ENCODE measurements around the gene HES6. TPM values are rescaled to one million over a fixed set of nuclear protein-coding genes. Genes with fewer than 3 reads are reported as not detected.

HES6 gene
- total RNA-seq, 4 donors from 2014 or later = 5.3 to 9.1 (median 5.6) TPM

- TF ChIP-seq CTCF (IDR thresholded peaks at IDR 0.05) = no peak
- ATAC-seq (ENCODE audit: low FRiP score) (no peak), DNase-seq (ENCODE audit: low spot score) (no peak)
Measured at GRCh38 chr2:238244151-238244550, 4.3 kb upstream of the HES6 start.

- no peak for TF ChIP-seq CTCF (IDR thresholded peaks at IDR 0.05)
- ATAC-seq (ENCODE audit: low FRiP score) = no peak
- DNase-seq (ENCODE audit: low spot score) = no peak
Measured at GRCh38 chr2:238243496-238244076, 3.7 kb upstream of the HES6 start.

GRCh38 chr2:238242731-238243495, 3.1 kb upstream of the HES6 start:
- no peak for ATAC-seq (ENCODE audit: low FRiP score)
- TF ChIP-seq CTCF (IDR thresholded peaks at IDR 0.05) = no peak
- DNase-seq (ENCODE audit: low spot score) = no peak

GRCh38 chr2:238241970-238242369, 2.1 kb upstream of the HES6 start:
- TF ChIP-seq CTCF (IDR thresholded peaks at IDR 0.05) = no peak
- DNase-seq (ENCODE audit: low spot score) = no peak
- no peak for ATAC-seq (ENCODE audit: low FRiP score)

- no peak for DNase-seq (ENCODE audit: low spot score)
- ATAC-seq (ENCODE audit: low FRiP score) = no peak
- TF ChIP-seq CTCF (IDR thresholded peaks at IDR 0.05) = no peak
Measured at GRCh38 chr2:238240757-238241711, 1.2 kb upstream of the HES6 start.

GRCh38 chr2:238239543-238239862, 335 bp downstream of the HES6 start:
- ATAC-seq (ENCODE audit: low FRiP score) (no peak), DNase-seq (ENCODE audit: low spot score) (no peak)
- TF ChIP-seq CTCF (IDR thresholded peaks at IDR 0.05) = no peak
